ENCODE results near the gene EDIL3. TPM values are rescaled to one million over a fixed set of nuclear protein-coding genes. Genes with fewer than 3 reads are reported as not detected.
"Not testable (repeated sequence)": the region's sequence is repeated elsewhere in the genome, so short reads cannot be mapped to it uniquely, and the experiment has no call there.

The EDIL3 gene
- total RNA-seq, 4 donors from 2014 or later, result 15.9 to 29.3 (median 24.8) TPM

GRCh38 chr5:84181093-84181492 lies 203.6 kb downstream of the EDIL3 start:
- 66 to 78% methylated on average over 3 of the region's 3 CpGs for WGBS, 2 donors
- Histone ChIP-seq H3K9me3 (no peaks in the 10 kb centered on the region), H3K27me3 (no peaks in the 10 kb centered on the region), H3K27ac (no peak overlapping the region), H3K36me3 (no peaks in the 10 kb centered on the region), H3K4me1 (peaks cover 0 to 4% (median 0%) of the 10 kb centered on the region in 4 donors), H3K4me3 (no peak overlapping the region)
- no peak for TF ChIP-seq CTCF (IDR thresholded peaks at IDR 0.05)
- no peak for DNase-seq (ENCODE audit: low spot score in 2 of 2)

DNA sequence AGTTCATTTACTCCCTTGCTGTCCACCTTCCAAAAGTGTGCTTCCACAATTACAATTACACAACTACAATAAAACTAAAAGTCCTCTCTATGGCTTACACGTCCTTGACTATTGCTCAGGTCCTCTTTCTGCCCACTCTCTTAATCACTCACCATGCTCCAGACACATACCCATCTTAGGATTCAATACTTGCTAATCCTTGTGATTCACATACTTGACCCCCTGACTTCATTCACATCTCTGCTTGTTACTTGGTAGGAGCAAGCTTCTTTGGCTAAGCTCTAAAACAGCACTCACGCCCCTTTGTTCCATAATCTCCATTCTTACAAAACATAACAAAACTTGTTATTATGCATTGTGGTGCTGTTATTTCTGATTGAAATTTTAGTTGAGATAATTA lies 215.8 kb downstream of the EDIL3 start:
- H3K27me3 ChIP-seq, result no peaks in the 10 kb centered on the region
- H3K9me3 ChIP-seq, result no peaks in the 10 kb centered on the region
- 95% methylated on average over 2 of the region's 2 CpGs for WGBS, 2 donors
- no peaks in the 10 kb centered on the region for H3K4me1 ChIP-seq
- H3K27ac ChIP-seq, result no peak overlapping the region
- TF ChIP-seq POLR2A (IDR thresholded peaks at IDR 0.05) (no peak), EP300 (IDR thresholded peaks at IDR 0.05) (no peak), CTCF (IDR thresholded peaks at IDR 0.05) (no peak)
- no peak overlapping the region for H3K4me3 ChIP-seq
- no peak for DNase-seq (ENCODE audit: low spot score in 2 of 2)
- H3K36me3 ChIP-seq, result no peaks in the 10 kb centered on the region

GRCh38 chr5:84163671-84164070 lies 221.0 kb downstream of the EDIL3 start:
- Histone ChIP-seq H3K4me1 (no peaks in the 10 kb centered on the region), H3K36me3 (no peaks in the 10 kb centered on the region), H3K27ac (no peak overlapping the region), H3K9me3 (no peaks in the 10 kb centered on the region), H3K4me3 (no peak overlapping the region), H3K27me3 (no peaks in the 10 kb centered on the region)
- 77 to 82% methylated on average over 1 of the region's 1 CpG for WGBS, 2 donors
- DNase-seq (ENCODE audit: low spot score in 2 of 2), result no peak
- TF ChIP-seq POLR2A (IDR thresholded peaks at IDR 0.05), result no peak
- no peak for TF ChIP-seq EP300 (IDR thresholded peaks at IDR 0.05)
- TF ChIP-seq CTCF (IDR thresholded peaks at IDR 0.05), result no peak

DNA sequence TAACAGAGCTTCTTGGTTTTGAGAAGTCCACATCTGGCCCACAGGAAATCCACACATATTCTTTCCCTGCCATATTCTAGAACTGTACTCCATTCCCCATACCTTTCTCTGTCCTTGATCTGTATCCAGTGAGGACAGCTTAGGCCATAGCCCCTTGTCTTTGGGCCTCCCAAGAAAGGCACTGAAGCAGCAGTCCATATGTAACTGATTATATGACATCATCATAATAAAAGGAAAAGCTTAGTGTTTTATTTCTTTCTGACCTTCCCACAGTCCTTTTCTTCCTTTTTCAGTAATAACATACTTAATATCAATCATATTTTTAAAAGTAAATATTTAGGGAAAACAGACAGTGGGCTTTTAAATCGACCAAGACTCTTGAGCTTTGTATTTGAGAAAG lies 222.0 kb downstream of the EDIL3 start:
- Histone ChIP-seq H3K27me3 (no peaks in the 10 kb centered on the region), H3K36me3 (no peaks in the 10 kb centered on the region), H3K27ac (no peak overlapping the region), H3K9me3 (no peaks in the 10 kb centered on the region), H3K4me1 (no peaks in the 10 kb centered on the region), H3K4me3 (no peak overlapping the region)
- 52 to 60% methylated on average over 1 of the region's 1 CpG for WGBS, 2 donors
- TF ChIP-seq EP300 (IDR thresholded peaks at IDR 0.05) (no peak), POLR2A (IDR thresholded peaks at IDR 0.05) (no peak), CTCF (IDR thresholded peaks at IDR 0.05) (no peak)
- DNase-seq (ENCODE audit: low spot score in 2 of 2), result no peak

DNA sequence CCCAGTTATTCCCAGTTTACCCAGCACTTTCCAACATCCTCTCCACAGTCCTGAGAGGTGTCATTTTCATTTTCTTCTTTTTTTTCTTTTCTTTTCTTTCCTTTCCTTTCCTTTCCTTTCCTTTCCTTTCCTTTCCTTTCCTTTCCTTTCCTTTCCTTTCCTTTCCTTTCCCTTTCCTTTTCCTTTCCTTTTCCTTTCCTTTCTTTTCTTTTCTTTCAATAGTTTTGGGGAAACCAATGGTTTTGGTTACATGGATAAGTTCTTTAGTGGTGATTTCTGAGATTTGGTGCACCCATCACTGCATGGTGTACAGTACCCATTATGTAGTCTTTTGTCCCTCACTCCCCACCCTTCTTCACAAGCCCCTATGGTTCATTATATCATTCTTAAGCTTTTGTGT lies 224.0 kb downstream of the EDIL3 start:
- not testable (repeated sequence) for H3K9me3 ChIP-seq; H3K4me3 ChIP-seq; H3K36me3 ChIP-seq; DNase-seq (ENCODE audit: low spot score in 2 of 2); H3K4me1 ChIP-seq; H3K27ac ChIP-seq; H3K27me3 ChIP-seq

DNA sequence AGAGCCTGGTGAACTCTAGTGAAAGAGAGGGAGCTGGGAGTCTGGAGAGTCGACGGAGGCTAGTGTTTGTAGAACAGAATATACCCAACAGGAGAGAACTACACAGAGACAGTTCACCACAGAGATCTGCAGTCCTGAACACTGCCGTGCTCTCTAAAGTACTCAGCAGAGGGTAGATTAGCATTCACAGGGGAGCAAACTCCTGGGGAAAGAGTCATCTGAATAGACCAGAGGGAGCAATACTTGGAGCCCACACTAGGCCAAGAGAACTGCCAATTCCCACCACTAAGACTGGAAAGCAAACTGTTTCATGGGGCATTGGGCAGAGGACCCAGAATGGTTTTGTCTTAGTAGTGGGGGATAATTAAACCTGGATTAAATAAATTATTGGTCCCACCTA lies 235.6 kb downstream of the EDIL3 start:
- H3K27me3 ChIP-seq, result no peaks in the 10 kb centered on the region
- no peaks in the 10 kb centered on the region for H3K9me3 ChIP-seq
- TF ChIP-seq EP300 (IDR thresholded peaks at IDR 0.05) (no peak), CTCF (IDR thresholded peaks at IDR 0.05) (no peak), POLR2A (IDR thresholded peaks at IDR 0.05) (no peak)
- DNase-seq (ENCODE audit: low spot score in 2 of 2), result no peak
- H3K27ac ChIP-seq, result no peak overlapping the region
- no peak overlapping the region for H3K4me3 ChIP-seq
- WGBS, 2 donors, result 89 to 90% methylated on average over 3 of the region's 3 CpGs
- no peaks in the 10 kb centered on the region for H3K4me1 ChIP-seq
- no peaks in the 10 kb centered on the region for H3K36me3 ChIP-seq

Measured in tibial nerve (tissue), 4 donors.